Measurements from ENCODE around the gene JMJD6. TPM values are rescaled to one million over a fixed set of nuclear protein-coding genes. Genes with fewer than 3 reads are reported as not detected.

Gene JMJD6
- total RNA-seq, 1 experiment from 2014 or later: 28.9 TPM

DNA sequence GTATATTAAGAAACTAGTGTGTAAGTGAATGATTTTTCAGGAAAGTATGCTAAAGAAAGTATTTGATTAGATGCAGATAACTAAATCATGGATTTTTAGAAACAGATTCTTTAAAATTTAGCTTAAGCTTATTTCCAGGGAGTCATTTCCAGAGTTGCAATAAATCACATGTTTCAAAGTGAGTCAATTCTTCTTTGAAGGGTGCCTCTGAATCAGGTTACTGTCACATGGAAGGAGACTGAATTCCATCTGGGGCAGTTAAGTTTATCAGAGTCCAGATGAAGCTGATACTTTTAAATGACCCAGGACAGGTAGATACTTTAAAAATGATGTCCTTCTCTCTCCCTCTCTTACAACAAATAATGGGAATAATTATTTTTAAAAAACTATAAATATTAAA, 16.6 kb upstream of the JMJD6 start:
- Histone ChIP-seq H4K20me1 (ENCODE audit: control insufficient read depth, insufficient read depth, insufficient read length) (no peaks in the 10 kb centered on the region), H4K8ac (replicated peaks; ENCODE audit: insufficient read length, low read depth, low read length) (no peak overlapping the region), H3K4me1 (ENCODE audit: insufficient read depth, low read length) (no peaks in the 10 kb centered on the region), H3K23me2 (ENCODE audit: insufficient read length, low read depth, low read length, poor library complexity, severe bottlenecking) (no peaks in the 10 kb centered on the region), H3K27me3 (ENCODE audit: insufficient read depth, low read length) (no peaks in the 10 kb centered on the region), H3K4me2 (ENCODE audit: insufficient read depth, insufficient read length, low read length) (no peak overlapping the region), H3K79me1 (ENCODE audit: insufficient read depth, low read depth, low read length, poor library complexity, severe bottlenecking) (no peaks in the 10 kb centered on the region), H3K23ac (ENCODE audit: insufficient read length, low read depth, low read length) (no peak overlapping the region), H3T11ph (ENCODE audit: low read length) (no peak overlapping the region), H3K79me2 (ENCODE audit: insufficient read depth, low read length) (no peaks in the 10 kb centered on the region), H3K56ac (ENCODE audit: insufficient read length, low read depth, low read length) (no peak overlapping the region), H2BK12ac (ENCODE audit: insufficient read length, low read depth, low read length) (no peak overlapping the region), H2BK15ac (ENCODE audit: low read depth, low read length) (no peak overlapping the region), H2BK120ac (ENCODE audit: low read depth, low read length, poor library complexity, severe bottlenecking) (no peak overlapping the region), H3K27ac (ENCODE audit: insufficient read length, low read depth, low read length) (no peak overlapping the region), H3K9me3 (ENCODE audit: control insufficient read depth, low read depth, low read length) (no peaks in the 10 kb centered on the region), H3K9ac (ENCODE audit: extremely low read depth, insufficient read length, low read length) (no peak overlapping the region), H4K5ac (ENCODE audit: insufficient read length, low read depth, low read length) (no peak overlapping the region), H2BK20ac (ENCODE audit: low read depth, low read length, poor library complexity, severe bottlenecking) (no peak overlapping the region), H2AK5ac (ENCODE audit: insufficient read length, low read length) (no peak overlapping the region), H3K18ac (ENCODE audit: insufficient read length, low read depth, low read length) (no peak overlapping the region), H3K4ac (ENCODE audit: low read depth, low read length) (no peak overlapping the region), H3K14ac (ENCODE audit: insufficient read depth, low read length) (no peak overlapping the region), H2BK5ac (ENCODE audit: insufficient read length, low read length) (no peak overlapping the region), H4K91ac (ENCODE audit: insufficient read length, low read depth, low read length) (no peak overlapping the region), H2AFZ (ENCODE audit: low read length) (no peak overlapping the region)
- Mint-ChIP-seq H3K27ac (no peak overlapping the region), H3K4me1 (peaks cover 12% of the 10 kb centered on the region in 2 experiments), H3K36me3 (ENCODE audit: insufficient read depth in 1 of 3, low read depth in 3 of 3) (peaks cover 23 to 50% (median 39%) of the 10 kb centered on the region in 3 experiments), H3K9me3 (no peaks in the 10 kb centered on the region; a peak in 1 of 5 replicates), H3K27me3 (ENCODE audit: low read depth) (no peaks in the 10 kb centered on the region), H3K4me3 (no peak overlapping the region)
- no peak for TF ChIP-seq CTCF (conservative IDR thresholded peaks at IDR 0.05)
- DNase-seq: no peak

Measured in H9 (cell line).